H1 (cell line): ENCODE data around the gene PPP1R3C. TPM values are rescaled to one million over a fixed set of nuclear protein-coding genes. Genes with fewer than 3 reads are reported as not detected.

Experiments
- CTCF ChIA-PET: fragments of 300-600 bp; sonication (Branson Sonifier 250); formaldehyde crosslinking; loops from one replicate; lab custom pipeline; 2021; ENCODE audit not compliant: partially characterized antibody; lab: Charles Lee
- POLR2A ChIA-PET: fragments of 300-600 bp; sonication (Branson Sonifier 250); formaldehyde crosslinking; loops from one replicate; lab custom pipeline; 2021; ENCODE audit warnings: inconsistent platforms; ENCODE audit not compliant: partially characterized antibody; lab: Charles Lee
- DNase-seq, 2 experiments: peaks; one replicate each; pipeline versions ENCODE4 v3.0.0 to v3.0.0-alpha.2; 2010 to 2022; ENCODE audit warnings: low spot score in 2 of 2, low read depth in 1 of 2, mixed read lengths in 1 of 2
- FAIRE-seq: peaks from 2 replicates; lab custom pipeline; 2011; peaks lifted over from hg19 to GRCh38; lab: Jason Lieb, UNC
- H2AFZ ChIP-seq: 2 replicates; pipeline ENCODE4 v1.8.1; 2012; ENCODE audit warnings: low read length, inconsistent platforms
- H2AK5ac ChIP-seq: 2 replicates; pipeline ENCODE4 v1.6.1; 2013; ENCODE audit warnings: low read depth, low read length
- H2BK120ac ChIP-seq: replicated peaks from 2 replicates; pipeline ENCODE3; 2013; ENCODE audit warnings: low read depth, low read length, inconsistent platforms
- H2BK12ac ChIP-seq: 2 replicates; pipeline ENCODE4 v1.6.1; 2013; ENCODE audit warnings: low read depth, low read length
- H2BK15ac ChIP-seq: 2 replicates; pipeline ENCODE4 v1.6.1; 2013; ENCODE audit warnings: low read length
- H2BK20ac ChIP-seq: 2 replicates; pipeline ENCODE4 v1.6.1; 2013; ENCODE audit warnings: low read length
- H2BK5ac ChIP-seq: 2 replicates; pipeline ENCODE4 v1.6.1; 2013; ENCODE audit warnings: low read depth, low read length
- H3K14ac ChIP-seq: 2 replicates; pipeline ENCODE4 v1.6.1; 2013; ENCODE audit warnings: inconsistent platforms; ENCODE audit not compliant: insufficient read length
- H3K18ac ChIP-seq: 2 replicates; pipeline ENCODE4 v1.6.1; 2013; ENCODE audit warnings: low read length; ENCODE audit errors: extremely low read depth
- H3K23ac ChIP-seq: 2 replicates; pipeline ENCODE4 v1.6.1; 2013; ENCODE audit warnings: inconsistent platforms; ENCODE audit not compliant: insufficient read length
- H3K23me2 ChIP-seq: 2 replicates; pipeline ENCODE4 v1.6.1; 2013; ENCODE audit warnings: low read depth, low read length
- H3K27ac ChIP-seq: 2 replicates; pipeline ENCODE4 v1.6.1; 2011; ENCODE audit warnings: low read depth, low read length, inconsistent platforms
- H3K27me3 ChIP-seq, 4 experiments: replicated peaks in 1 of 4; 1 replicate in 1 of 4; 2 replicates in 3 of 4; pipeline versions ENCODE4 v1.6.1 to v1.8.1; 2011 to 2013; ENCODE audit warnings: low read length in 3 of 4, mild to moderate bottlenecking in 3 of 4, inconsistent platforms in 2 of 4, mixed read lengths in 2 of 4, moderate library complexity in 1 of 4; ENCODE audit not compliant: control insufficient read depth in 3 of 4, insufficient read depth in 3 of 4; ENCODE audit errors: extremely low read depth in 1 of 4
- H3K36me3 ChIP-seq, 4 experiments: 2 replicates each; pipeline versions ENCODE4 v1.6.1 to v1.8.1; 2011 to 2013; ENCODE audit warnings: mild to moderate bottlenecking in 4 of 4, low read length in 3 of 4, moderate library complexity in 2 of 4, control low read depth in 1 of 4, inconsistent platforms in 1 of 4; ENCODE audit not compliant: insufficient read depth in 4 of 4, control insufficient read depth in 2 of 4
- H3K4ac ChIP-seq: replicated peaks from 2 replicates; pipeline ENCODE3; 2013; ENCODE audit warnings: low read length, low read depth, mixed read lengths, inconsistent platforms; ENCODE audit not compliant: insufficient read length
- H3K4me1 ChIP-seq, 4 experiments: replicated peaks in 1 of 4; 1 replicate in 1 of 4; 2 replicates in 3 of 4; pipeline versions ENCODE4 v1.6.1 to v1.8.1; 2011 to 2013; ENCODE audit warnings: low read length in 3 of 4, inconsistent platforms in 2 of 4, mixed read lengths in 1 of 4; ENCODE audit not compliant: insufficient read depth in 4 of 4, control insufficient read depth in 3 of 4
- H3K4me2 ChIP-seq, 2 experiments: 2 replicates each; pipeline versions ENCODE4 v1.6.1 to v1.8.1; 2011 to 2013; ENCODE audit warnings: low read depth in 2 of 2, low read length in 2 of 2, control low read depth in 1 of 2, inconsistent platforms in 1 of 2, mild to moderate bottlenecking in 1 of 2; ENCODE audit not compliant: insufficient read depth in 1 of 2
- H3K4me3 ChIP-seq, 4 experiments: fragments of 200-600, 300-600 bp in 1 of 4; sonication (generic), shearing (Covaris generic), sonication (Bioruptor Twin) in 1 of 4; 2 replicates each; pipeline versions ENCODE4 v1.5.1 to v1.8.1; 2011 to 2016; ENCODE audit warnings: low read length in 4 of 4, low read depth in 3 of 4, control low read depth in 2 of 4, inconsistent platforms in 2 of 4, mild to moderate bottlenecking in 2 of 4, mixed read lengths in 1 of 4, moderate library complexity in 1 of 4; ENCODE audit not compliant: insufficient read depth in 2 of 4; ENCODE audit errors: extremely low read depth in 1 of 4
- H3K56ac ChIP-seq: replicated peaks from 2 replicates; pipeline ENCODE3; 2013; ENCODE audit warnings: low read depth, mild to moderate bottlenecking, mixed read lengths, low read length, inconsistent platforms; ENCODE audit not compliant: insufficient read length
- H3K79me1 ChIP-seq: 2 replicates; pipeline ENCODE4 v1.6.1; 2013; ENCODE audit warnings: low read depth, low read length, control low read depth
- H3K79me2 ChIP-seq, 2 experiments: 2 replicates each; pipeline versions ENCODE4 v1.6.1 to v1.8.1; 2012 to 2013; ENCODE audit warnings: low read length in 2 of 2, mild to moderate bottlenecking in 2 of 2, inconsistent platforms in 1 of 2; ENCODE audit not compliant: insufficient read depth in 2 of 2, control insufficient read depth in 1 of 2
- H3K9ac ChIP-seq, 4 experiments: replicated peaks in 1 of 4; 1 replicate in 1 of 4; 2 replicates in 3 of 4; pipeline versions ENCODE4 v1.6.1 to v1.8.1; 2011 to 2013; ENCODE audit warnings: low read depth in 3 of 4, low read length in 3 of 4, control low read depth in 2 of 4, mild to moderate bottlenecking in 2 of 4, moderate library complexity in 2 of 4, inconsistent platforms in 1 of 4; ENCODE audit errors: extremely low read depth in 1 of 4
- H3K9me3 ChIP-seq, 2 experiments: 2 replicates each; pipeline versions ENCODE4 v1.6.1 to v1.8.1; 2012 to 2013; ENCODE audit warnings: mild to moderate bottlenecking in 2 of 2, moderate library complexity in 2 of 2, control low read depth in 1 of 2, inconsistent platforms in 1 of 2, low read depth in 1 of 2, low read length in 1 of 2, mixed read lengths in 1 of 2; ENCODE audit not compliant: insufficient read depth in 2 of 2
- H4K20me1 ChIP-seq, 2 experiments: replicated peaks in 1 of 2; 2 replicates each; pipeline versions ENCODE3 to v1.8.1; 2011 to 2013; ENCODE audit warnings: inconsistent platforms in 2 of 2, low read length in 2 of 2, mild to moderate bottlenecking in 1 of 2; ENCODE audit not compliant: insufficient read depth in 2 of 2, control insufficient read depth in 1 of 2
- H4K5ac ChIP-seq: 2 replicates; pipeline ENCODE4 v1.6.1; 2013; ENCODE audit warnings: low read length, low read depth, mixed read lengths, inconsistent platforms; ENCODE audit not compliant: insufficient read length
- H4K8ac ChIP-seq: 2 replicates; pipeline ENCODE4 v1.8.0; 2013; ENCODE audit warnings: mild to moderate bottlenecking, moderate library complexity, low read length, inconsistent platforms; ENCODE audit not compliant: insufficient read depth; ENCODE audit errors: extremely low read depth
- H4K91ac ChIP-seq: replicated peaks from 2 replicates; pipeline ENCODE3; 2013; ENCODE audit warnings: low read length, mixed read lengths, inconsistent platforms; ENCODE audit not compliant: insufficient read length
- JUN ChIP-seq: IDR thresholded peaks from 2 replicates; pipeline ENCODE4 v1.6.1; 2011; ENCODE audit warnings: low read depth, mild to moderate bottlenecking, improper control_type of control experiment, low read length
- POLR2A ChIP-seq, 2 experiments: IDR thresholded peaks; 1 replicate in 1 of 2; 2 replicates in 1 of 2; pipeline ENCODE4 v1.6.1; 2011; ENCODE audit warnings: low read depth in 2 of 2, low read length in 2 of 2, mild to moderate bottlenecking in 2 of 2; ENCODE audit errors: control extremely low read depth in 1 of 2
- whole genome bisulfite sequencing, 2 experiments: shearing (Covaris generic) in 1 of 2; methylation state at CpG; one replicate each; pipeline versions ENCODE4 v1.1.6 to v1.1.7; 2013 to 2015; ENCODE audit warnings: low lambda C conversion rate in 2 of 2, mixed read lengths in 2 of 2, inconsistent platforms in 1 of 2, low coverage in 1 of 2, missing lambda C conversion rate in 1 of 2; ENCODE audit not compliant: insufficient replicate concordance in 2 of 2, insufficient coverage in 1 of 2, insufficient read length in 1 of 2; ENCODE audit errors: extremely low coverage in 1 of 2, missing lambda C conversion rate in 1 of 2; 5-methylcytosine and 5-hydroxymethylcytosine counted together
- polyA plus RNA-seq, 7 experiments: library from polyadenylated mRNA; depleted of rRNA in 3 of 7; stranded (reverse) in 5 of 7; unstranded in 2 of 7; fragments of >200 nt in 5 of 7; fragments of 200-250 nt in 2 of 7; gene quantifications; 1 replicate in 5 of 7; 2 replicates in 1 of 7; 4 replicates in 1 of 7; pipeline versions ENCODE4 v1.2.1 to v1.2.3, GENCODE V29; 2011 to 2013; ENCODE audit warnings: missing spikeins in 2 of 7, mixed read lengths in 2 of 7
- total RNA-seq: library from RNA; stranded (reverse); fragmentation: NEBNext Ultra II Directional; extraction: Animal tissue kit (Norgen Biotek cat#: 25700); gene quantifications from 2 replicates; pipeline ENCODE4 v1.2.1, GENCODE V29; 2021
- TF ChIP-seq, protein P1 (sequence below): IDR thresholded peaks from 2 replicates; pipeline ENCODE4 v1.6.1; 2012; ENCODE audit warnings: low read length, inconsistent platforms

The PPP1R3C gene
- total and polyA plus RNA-seq, 2 of the 8 experiments (the other 6 are each of a cell fraction or from before 2014, with no cell fraction given), result 1.3 TPM

DNA sequence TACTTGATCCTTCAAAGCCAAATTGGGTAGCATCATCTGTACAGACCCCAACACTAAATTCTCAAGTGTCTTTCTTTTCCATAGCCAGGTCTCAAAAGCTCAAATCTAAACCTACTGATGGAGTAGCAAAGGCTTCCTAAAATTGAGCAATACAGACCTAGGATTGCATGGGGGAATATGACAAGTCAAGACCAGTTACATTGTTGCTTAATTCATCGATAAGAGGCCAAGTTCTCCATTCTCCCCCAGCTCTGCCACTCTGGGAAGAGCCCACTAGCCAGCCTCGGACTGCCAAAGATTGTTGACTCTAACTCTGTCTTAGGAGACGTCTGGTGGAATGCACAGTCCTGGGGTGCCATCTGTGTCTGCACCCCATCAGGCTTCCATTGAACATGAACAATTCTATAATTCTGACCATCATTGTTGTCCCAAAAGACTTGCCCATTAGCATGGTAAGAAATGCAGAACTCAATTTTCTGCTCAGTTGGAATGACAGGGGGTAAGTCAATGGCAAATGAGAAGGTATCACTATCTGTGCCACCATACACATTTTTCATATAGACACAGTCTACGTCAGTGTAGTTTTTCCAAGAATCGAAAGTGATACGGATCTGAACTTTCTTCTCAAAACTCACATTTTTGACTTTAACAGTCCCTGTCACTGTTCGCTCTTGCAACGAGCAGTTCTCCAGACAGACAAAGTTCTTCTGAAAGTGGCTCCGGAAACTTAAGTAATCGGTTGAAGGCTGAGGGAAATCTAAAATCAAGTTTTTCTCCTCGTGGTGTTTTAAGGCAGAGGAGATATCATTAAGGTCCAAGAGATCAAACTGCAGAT is 2.9 kb downstream of the PPP1R3C start:
- Histone ChIP-seq H2BK20ac (no peak overlapping the region), H3K9me3 (no peaks in the 10 kb centered on the region), H3K23me2 (peaks cover 3% of the 10 kb centered on the region; the same call in 1 of the 2 replicates), H3K23ac (no peak overlapping the region), H2BK15ac (no peak overlapping the region), H4K91ac (no peak overlapping the region), H2AFZ (no peak overlapping the region), H4K8ac (no peak overlapping the region), H3K18ac (no peak overlapping the region), H3K27ac (no peak overlapping the region), H3K4me1 (peaks cover 0 to 3% (median 3%) of the 10 kb centered on the region in 4 experiments; a peak in 2 of 7 replicates), H3K27me3 (peaks cover 4 to 25% (median 20%) of the 10 kb centered on the region in 4 experiments), H3K4me2 (no peak overlapping the region), H2BK5ac (no peak overlapping the region), H3K79me2 (no peaks in the 10 kb centered on the region), H3K14ac (no peak overlapping the region), H4K5ac (no peak overlapping the region), H3K4me3 (no peak overlapping the region), H2AK5ac (no peak overlapping the region), H2BK120ac (no peak overlapping the region), H3K36me3 (no peaks in the 10 kb centered on the region), H3K9ac (no peak overlapping the region), H3K4ac (no peak overlapping the region), H2BK12ac (no peak overlapping the region), H4K20me1 (no peaks in the 10 kb centered on the region), H3K79me1 (no peaks in the 10 kb centered on the region), H3K56ac (no peak overlapping the region)
- DNase-seq (no peak), FAIRE-seq (no peak)
- ChIA-PET CTCF (interaction anchor here (0.9 to 1.4 kb wide), 3 partner anchors 72 to 331 kb away, joined by 3 to 4 read pairs (median 4); no protein-coding TSS in a partner anchor), POLR2A (no interaction called here)
- 90% methylated on average over 11 of the region's 11 CpGs; no CpG with 5 or more reads in 1 of the 2 experiments for WGBS, 2 experiments
- TF ChIP-seq JUN (no peak), POLR2A (IDR thresholded peaks at IDR 0.05; ENCODE audit: control extremely low read depth in 1 of 2, low read depth in 2 of 2, low read length in 2 of 2) (no peak)
- TF ChIP-seq, protein P1, sequence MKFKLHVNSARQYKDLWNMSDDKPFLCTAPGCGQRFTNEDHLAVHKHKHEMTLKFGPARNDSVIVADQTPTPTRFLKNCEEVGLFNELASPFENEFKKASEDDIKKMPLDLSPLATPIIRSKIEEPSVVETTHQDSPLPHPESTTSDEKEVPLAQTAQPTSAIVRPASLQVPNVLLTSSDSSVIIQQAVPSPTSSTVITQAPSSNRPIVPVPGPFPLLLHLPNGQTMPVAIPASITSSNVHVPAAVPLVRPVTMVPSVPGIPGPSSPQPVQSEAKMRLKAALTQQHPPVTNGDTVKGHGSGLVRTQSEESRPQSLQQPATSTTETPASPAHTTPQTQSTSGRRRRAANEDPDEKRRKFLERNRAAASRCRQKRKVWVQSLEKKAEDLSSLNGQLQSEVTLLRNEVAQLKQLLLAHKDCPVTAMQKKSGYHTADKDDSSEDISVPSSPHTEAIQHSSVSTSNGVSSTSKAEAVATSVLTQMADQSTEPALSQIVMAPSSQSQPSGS, result no peak
